Measurements from ENCODE around the gene POLD3.

POLD3 gene

GRCh38 chr11:74592441-74593362, at the start of gene POLD3:
POLD3 (plus strand) TSS chr11:74592582; CDS start chr11:74592659, 77 bp downstream.
- DNase-seq, result peak; percentile 96

GRCh38 chr11:74543991-74544390, 48.4 kb upstream of the POLD3 start:
- peak; percentile 10 for DNase-seq

- DNase-seq, result peak; percentile 12
These were observed 45.6 kb upstream of the POLD3 start for GRCh38 chr11:74546752-74547151.

- DNase-seq, result no peak
These were observed 41.2 kb upstream of the POLD3 start for GRCh38 chr11:74550991-74551753.

GRCh38 chr11:74551754-74552145, 40.6 kb upstream of the POLD3 start:
- no peak for DNase-seq

- no peak for DNase-seq
These were observed 34.9 kb upstream of the POLD3 start for GRCh38 chr11:74557526-74557925.

- DNase-seq, result no peak
These were observed 33.1 kb upstream of the POLD3 start for GRCh38 chr11:74559110-74559933.

GRCh38 chr11:74559934-74560309, 32.5 kb upstream of the POLD3 start:
- DNase-seq, result no peak

- peak; percentile 33 for DNase-seq
These were observed 26.0 kb upstream of the POLD3 start for GRCh38 chr11:74566146-74566960.

GRCh38 chr11:74568028-74568427, 24.4 kb upstream of the POLD3 start:
- DNase-seq, result no peak

GRCh38 chr11:74570266-74571061, 21.9 kb upstream of the POLD3 start:
- DNase-seq, result peak; percentile 69

- no peak for DNase-seq
These were observed 21.4 kb upstream of the POLD3 start for GRCh38 chr11:74571062-74571399.

GRCh38 chr11:74572349-74572748, 20.0 kb upstream of the POLD3 start:
- DNase-seq, result no peak

- DNase-seq, result no peak
These were observed 17.8 kb upstream of the POLD3 start for GRCh38 chr11:74574563-74574962.

GRCh38 chr11:74575999-74576398, 16.4 kb upstream of the POLD3 start:
- no peak for DNase-seq

- DNase-seq, result no peak
These were observed 15.2 kb upstream of the POLD3 start for GRCh38 chr11:74577181-74577580.

- peak; percentile 66 for DNase-seq
These were observed 14.6 kb upstream of the POLD3 start for GRCh38 chr11:74577624-74578396.

GRCh38 chr11:74579577-74580270, 12.7 kb upstream of the POLD3 start:
- no peak for DNase-seq

GRCh38 chr11:74581954-74582547, 10.3 kb upstream of the POLD3 start:
- no peak for DNase-seq

All from eye (tissue), 1 donor.